DMS153 (cell line): ENCODE measurements around the gene FAM13B.
A peak's percentile ranks its signal among the peaks of the same experiment; 100 is the strongest.
"Not testable (repeated sequence)": the region's sequence is repeated elsewhere in the genome, so short reads cannot be mapped to it uniquely, and the experiment has no call there.

Experiments used
- DNase-seq: peaks from one replicate; lab custom pipeline; 2025; lab: John Stamatoyannopoulos, UW

The FAM13B gene

DNA sequence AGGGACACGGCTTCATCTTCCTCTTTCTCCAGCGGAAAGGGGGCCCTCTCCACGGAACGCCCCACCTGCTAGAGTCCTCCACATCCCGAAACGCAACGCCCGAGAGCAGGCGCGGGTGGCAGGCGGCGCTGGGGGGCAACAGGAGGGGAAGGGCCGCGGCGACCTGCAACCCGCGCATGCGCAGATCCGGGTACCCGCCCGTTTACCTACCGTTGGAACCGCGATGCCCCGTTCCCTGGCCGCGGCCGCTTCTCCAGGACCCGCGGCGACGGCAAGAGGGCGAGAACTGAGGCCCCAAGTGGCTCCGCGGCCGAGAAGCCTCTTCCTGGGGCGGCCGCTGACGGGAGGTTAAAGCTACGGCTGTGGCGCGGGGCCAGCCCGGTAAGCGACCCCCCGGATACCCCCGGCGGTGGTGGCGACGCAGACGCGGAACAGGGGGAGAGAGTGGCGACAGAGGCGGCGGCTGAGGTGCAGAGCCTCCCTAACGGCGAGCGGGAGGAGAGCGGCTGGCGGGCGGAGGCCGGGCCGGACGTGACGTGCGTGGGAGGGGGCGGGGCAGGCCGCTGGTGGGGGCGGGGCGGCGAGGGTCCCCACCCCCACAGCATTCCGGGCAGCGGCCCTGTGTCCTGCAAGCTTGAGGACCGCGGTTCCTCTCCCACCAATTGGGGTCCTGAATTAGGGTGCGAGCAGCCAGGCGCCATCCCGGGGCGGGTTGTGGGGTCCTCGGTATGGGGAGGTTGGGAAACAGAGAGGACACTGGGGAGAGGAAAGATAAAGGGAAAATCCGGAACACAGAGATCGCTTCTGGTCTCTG, at the start of gene FAM13B:
TSS of gene FAM13B (minus strand) at position 508 of the 814 bp plus-strand sequence. CDS start 13,968 bp downstream, outside the sequence.
- DNase-seq = peak; percentile 25

GRCh38 chr5:138082033-138082432, 49.2 kb upstream of the FAM13B start:
- no peak for DNase-seq

DNA sequence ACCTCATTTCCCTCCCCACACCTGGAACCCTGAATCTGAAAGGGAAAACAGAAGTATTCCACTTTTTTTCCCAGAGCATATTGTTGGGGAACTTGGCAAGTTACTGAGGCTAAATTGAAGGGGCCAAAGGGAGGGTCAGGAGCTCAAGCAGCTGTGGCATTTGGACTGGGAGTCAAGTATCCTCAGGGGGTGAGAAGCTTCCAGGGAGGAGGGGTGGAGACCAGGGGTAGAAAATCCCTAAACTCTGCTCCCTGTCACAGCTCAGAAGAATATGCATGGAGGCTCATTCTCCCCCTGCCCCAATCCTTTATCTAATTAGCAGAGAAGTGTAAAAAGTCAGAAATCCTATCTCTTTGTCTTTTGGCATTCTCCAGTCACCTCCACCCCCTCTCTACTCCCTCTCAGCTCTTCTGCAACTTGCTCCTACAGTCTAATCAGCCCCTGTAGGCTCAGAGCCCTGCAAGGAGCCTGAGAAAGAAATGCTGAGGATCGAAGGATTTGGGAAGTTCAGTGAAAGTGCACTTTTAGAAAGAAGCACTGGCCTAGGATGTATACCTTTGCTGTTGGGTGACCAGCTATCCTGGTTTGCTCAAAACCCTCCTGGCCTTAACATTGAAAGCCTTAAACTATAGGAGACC, 45.2 kb upstream of the FAM13B start:
- no peak for DNase-seq

- peak; percentile 20 for DNase-seq
Measured at GRCh38 chr5:138077064-138077696, 44.3 kb upstream of the FAM13B start.

DNA sequence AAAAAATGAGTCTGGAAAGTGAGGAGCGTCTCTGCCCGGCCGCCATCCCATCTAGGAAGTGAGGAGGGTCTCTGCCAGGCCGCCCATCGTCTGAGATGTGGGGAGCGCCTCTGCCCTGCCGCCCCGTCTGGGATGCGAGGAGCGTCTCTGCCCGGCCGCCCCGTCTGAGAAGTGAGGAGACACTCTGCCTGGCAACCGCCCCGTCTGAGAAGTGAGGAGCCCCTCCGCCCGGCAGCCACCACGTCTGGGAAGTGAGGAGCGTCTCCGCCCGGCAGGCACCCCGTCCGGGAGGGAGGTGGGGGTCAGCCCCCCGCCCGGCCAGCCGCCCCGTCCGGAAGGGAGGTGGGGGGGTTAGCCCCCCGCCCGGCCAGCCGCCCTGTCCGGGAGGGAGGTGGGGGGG, 37.1 kb upstream of the FAM13B start:
- DNase-seq = not testable (repeated sequence)

DNA sequence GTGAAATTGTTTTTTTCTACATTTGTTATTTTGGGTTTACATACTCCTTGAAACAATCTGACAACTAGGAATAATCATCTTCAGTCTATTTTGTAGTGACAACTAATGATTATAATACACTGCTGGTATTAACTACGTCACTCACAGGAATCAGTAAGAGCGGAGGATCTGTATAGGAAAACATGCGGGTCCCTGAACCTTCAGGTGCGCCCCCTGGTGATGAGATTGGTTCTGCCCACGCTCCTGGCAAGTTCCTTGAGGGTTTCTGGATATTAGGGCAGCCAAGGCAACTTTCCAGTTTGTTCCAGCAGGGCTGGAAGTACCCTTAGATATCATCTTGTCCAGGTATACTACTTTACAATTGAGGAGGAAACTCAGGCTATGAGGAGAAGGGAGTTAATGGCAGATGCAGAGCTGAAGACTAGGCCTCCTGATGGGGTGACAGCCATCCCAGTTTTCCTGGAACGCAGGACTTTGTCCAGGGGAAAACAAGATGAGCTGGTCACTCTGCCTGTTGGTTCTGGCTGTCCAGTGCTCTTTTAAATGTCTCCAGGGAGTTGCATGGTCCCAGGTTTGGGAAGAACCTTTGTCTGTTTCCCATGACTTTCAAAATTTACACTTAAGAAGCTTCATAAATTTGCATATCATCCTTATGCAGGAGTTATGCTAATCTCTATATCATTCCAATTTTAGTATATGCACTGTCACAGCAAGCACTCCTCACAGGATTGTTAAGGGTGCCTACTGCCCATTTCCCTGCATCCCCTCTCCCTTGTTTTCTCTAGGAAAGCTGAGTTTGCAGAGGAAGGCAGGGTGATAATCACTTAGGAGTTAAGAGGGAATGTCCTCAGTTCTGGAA, 36.1 kb upstream of the FAM13B start:
- DNase-seq = no peak

GRCh38 chr5:138067945-138068344, 35.1 kb upstream of the FAM13B start:
- DNase-seq = no peak

DNA sequence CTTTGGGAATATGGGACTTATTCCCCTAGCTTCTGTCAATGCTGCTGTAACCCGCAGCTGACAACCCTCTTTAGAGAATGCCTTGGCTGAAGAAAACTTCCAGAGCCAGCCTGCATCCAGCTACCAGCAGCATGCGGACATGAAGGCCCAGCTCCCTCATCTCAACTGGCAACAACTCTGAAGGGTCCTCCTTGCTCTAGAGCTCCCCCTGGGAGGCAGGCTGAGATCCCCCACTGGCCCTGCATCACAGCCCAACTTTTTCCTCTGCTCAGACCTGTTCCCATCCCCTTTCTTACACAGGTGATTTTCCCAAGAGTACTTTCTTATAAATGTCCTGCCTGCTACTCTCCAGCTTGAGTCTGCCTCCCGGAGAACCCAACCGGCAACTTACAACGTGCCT, 32.2 kb upstream of the FAM13B start:
- no peak for DNase-seq

GRCh38 chr5:138064526-138064925, 31.6 kb upstream of the FAM13B start:
- no peak for DNase-seq

GRCh38 chr5:138054847-138055558, 22.1 kb upstream of the FAM13B start:
- no peak for DNase-seq

- no peak for DNase-seq
Measured at GRCh38 chr5:138054206-138054605, 21.3 kb upstream of the FAM13B start.

DNA sequence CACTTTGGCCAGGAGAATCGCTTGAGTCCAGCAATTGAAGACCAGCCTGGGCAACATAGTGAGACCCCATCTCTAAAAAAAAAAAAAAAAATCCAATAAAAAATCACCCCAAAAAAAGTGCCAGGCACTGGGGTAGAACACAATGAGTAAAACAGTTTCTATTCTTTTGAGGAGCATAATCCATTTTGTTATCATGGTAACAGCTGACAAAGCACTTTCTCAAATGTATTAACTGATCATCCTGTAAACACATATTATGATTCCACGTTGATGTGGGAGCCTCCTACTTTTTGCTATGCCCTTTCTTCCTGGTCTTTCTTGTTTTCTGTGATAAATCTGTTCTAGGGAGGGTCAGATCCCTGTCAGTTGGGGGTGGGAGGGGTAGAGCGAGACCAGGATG, 20.7 kb upstream of the FAM13B start:
- no peak for DNase-seq

DNA sequence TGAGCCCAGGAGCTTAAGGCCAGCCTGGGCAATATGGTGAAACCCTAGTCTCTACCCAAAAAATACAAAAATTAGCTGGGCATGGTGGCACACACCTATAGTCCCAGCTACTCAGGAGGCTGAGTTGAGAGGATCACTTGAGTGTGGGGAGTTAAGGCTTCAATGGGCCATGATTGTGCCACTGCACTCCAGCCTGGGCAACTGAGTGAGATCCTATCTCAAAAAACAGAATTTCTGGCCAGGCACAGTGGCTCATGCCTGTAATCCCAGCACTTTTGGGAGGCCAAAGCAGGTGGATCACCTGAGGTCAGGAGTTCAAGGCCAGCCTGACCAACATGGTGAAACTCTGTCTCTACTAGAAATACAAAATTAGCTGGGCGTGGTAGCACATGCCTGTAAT, 19.8 kb upstream of the FAM13B start:
- not testable (repeated sequence) for DNase-seq

DNA sequence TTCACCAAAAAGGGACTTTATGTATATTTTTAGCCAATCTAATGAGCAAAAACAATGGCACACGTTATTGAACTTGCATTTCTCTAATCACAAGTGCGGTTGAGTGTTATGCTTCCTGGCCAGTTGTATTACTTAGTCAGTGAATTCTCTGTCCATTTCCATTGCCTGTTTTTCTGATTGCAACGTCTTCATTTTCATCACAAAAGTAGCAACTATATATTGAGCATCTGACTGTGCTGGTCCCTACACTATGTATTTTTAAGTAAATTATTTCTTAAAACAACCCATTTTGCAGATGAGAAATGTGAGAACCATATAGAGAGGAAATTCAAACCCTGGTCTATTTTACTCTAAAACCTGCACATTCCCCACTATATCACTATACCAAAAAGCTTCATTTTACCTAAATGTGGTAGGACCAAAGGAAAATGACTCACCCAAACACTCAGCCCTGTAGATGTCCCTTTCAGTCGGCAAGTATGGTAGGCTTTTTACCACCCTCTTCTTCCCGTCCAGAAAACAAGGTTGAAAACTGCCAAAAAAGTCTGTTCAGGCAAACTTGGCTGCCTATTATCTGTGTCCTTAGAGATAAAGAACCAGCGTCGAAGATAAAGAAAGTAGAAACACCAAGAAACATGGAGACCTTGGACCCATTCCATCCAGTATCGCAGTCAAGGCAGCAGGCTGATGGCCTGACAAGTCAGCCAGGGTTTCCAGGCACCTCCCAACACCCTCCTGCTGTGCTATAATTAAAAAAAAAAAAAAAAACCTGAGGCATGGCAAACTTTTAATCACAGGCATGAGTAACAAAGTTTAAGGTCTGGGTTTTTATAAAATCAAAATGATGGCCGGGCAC, 18.8 kb upstream of the FAM13B start:
- no peak for DNase-seq

- not testable (repeated sequence) for DNase-seq
Measured at GRCh38 chr5:138045283-138045682, 12.4 kb upstream of the FAM13B start.

- no peak for DNase-seq
Measured at GRCh38 chr5:138038826-138039225, 5.9 kb upstream of the FAM13B start.

DNA sequence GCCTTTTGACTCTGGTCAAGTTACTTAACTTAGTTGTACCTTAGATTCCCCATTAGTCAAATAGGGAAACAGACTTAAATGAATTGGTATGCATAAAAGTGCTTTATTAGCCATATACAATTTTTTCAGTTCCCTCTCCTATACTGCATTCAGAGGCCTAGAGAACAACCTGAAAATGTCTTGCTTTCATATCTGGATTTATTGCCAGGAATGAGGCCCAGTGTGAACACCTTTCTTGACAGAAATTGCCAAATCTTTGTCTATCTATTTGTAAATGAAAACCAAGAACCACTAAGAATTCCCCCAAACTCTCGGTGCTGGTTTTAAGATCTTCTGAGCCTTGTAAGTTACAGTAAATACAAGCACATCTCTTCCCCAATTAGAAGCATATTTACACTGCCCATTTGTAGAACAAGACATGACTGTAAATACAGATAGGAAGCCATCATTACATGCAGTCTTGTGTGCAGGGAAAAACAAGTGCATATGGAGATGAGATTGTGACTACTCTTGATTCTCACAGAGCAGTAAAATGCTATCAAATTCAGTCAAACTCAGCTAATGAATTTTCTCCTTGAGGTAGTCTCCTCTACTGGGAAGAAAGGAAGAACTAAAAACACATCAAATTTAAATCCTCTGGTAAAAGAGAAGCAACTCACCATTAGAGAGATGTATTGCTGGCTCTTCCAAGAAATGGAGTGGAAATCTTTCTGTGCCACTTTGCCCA, 5.2 kb upstream of the FAM13B start:
- DNase-seq = no peak

- DNase-seq = no peak
Measured at GRCh38 chr5:138037271-138037670, 4.4 kb upstream of the FAM13B start.

DNA sequence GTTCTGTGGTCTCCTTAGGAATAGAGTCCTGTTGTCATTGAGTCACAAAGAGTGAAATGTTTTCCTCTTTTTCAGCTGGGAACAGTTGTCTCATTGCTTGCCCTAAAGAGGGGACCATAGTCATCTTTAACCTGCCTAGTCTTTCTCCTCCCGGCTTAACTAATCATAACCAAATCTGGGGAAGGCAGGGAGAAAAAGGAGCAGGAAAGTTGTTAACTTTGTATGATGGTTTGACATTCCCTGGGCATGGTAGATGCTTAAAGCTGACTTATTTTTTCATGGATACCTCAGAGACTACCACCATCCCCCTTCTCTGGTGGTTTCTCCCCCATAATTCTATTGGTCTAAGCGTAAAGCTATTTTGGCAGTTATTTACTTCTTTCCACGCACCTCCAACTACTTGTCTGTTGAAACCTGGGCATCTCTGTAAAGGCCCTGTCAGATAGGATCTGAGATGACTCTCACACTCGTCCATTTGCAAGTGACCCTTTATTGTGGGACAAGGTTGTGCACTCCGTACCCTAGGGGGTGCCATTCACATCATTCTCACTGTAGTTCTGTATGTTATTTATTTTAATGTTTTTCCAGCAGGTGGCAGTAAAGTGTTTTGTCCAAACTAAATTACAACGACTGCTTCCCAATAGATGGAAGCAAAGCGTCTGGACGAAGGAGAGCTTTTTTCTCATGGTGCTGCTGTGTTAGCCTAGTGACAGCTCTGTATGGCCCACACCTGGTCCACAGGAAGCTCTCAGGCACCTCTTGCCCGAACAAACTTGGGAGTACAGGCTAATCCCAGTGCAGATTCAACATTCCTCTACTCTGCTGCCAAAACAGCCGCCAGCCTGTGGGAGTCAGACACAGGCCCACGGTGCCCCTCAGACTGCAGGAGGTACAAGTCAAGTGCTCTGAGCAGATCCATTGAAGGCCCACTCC, 3.0 kb upstream of the FAM13B start:
- peak; percentile 43 for DNase-seq
